ENCODE results near the gene ANO10. TPM values are rescaled to one million over a fixed set of nuclear protein-coding genes. Genes with fewer than 3 reads are reported as not detected.

Gene ANO10
- polyA plus RNA-seq, 3 donors, result 11.2 to 24.8 (median 21.6) TPM

- peaks cover 0 to 3% (median 0%) of the 10 kb centered on the region in 7 donors for H3K9me3 Mint-ChIP-seq
- Histone ChIP-seq H3K9ac (ENCODE audit: insufficient read depth, low read length, poor library complexity, severe bottlenecking) (no peak overlapping the region), H3K4me3 (replicated peaks in 1 of 3; ENCODE audit: low read depth in 2 of 3, low read length in 3 of 3) (no peak overlapping the region), H3K79me2 (ENCODE audit: insufficient read depth, low read length) (no peaks in the 10 kb centered on the region), H3K36me3 (replicated peaks in 1 of 2; ENCODE audit: control insufficient read depth in 1 of 2, insufficient read depth in 2 of 2, low read length in 2 of 2) (no peaks in the 10 kb centered on the region), H3K27me3 (ENCODE audit: control insufficient read depth in 2 of 2, insufficient read depth in 2 of 2, low read length in 2 of 2) (no peaks in the 10 kb centered on the region), H3K4me2 (replicated peaks; ENCODE audit: extremely low read depth, low read length, poor library complexity, severe bottlenecking) (no peak overlapping the region), H3K27ac (ENCODE audit: low read depth in 1 of 2, low read length in 2 of 2) (no peak overlapping the region), H3K9me3 (replicated peaks in 1 of 2; ENCODE audit: control insufficient read depth in 1 of 2, insufficient read depth in 1 of 2, low read length in 2 of 2) (no peaks in the 10 kb centered on the region), H2AFZ (ENCODE audit: insufficient read depth, low read depth, low read length, poor library complexity, severe bottlenecking) (no peak overlapping the region), H4K20me1 (ENCODE audit: insufficient read depth, low read length) (no peaks in the 10 kb centered on the region), H3K4me1 (ENCODE audit: control insufficient read depth in 1 of 2, insufficient read depth in 2 of 2, low read length in 2 of 2) (no peaks in the 10 kb centered on the region)
- H3K4me3 Mint-ChIP-seq, result no peak overlapping the region
- no peak for TF ChIP-seq CTCF (IDR thresholded peaks at IDR 0.05)
- peaks cover 0 to 3% (median 0%) of the 10 kb centered on the region in 3 donors for H3K27me3 Mint-ChIP-seq (ENCODE audit: low read depth in 3 of 3)
- no peak overlapping the region for H3K27ac Mint-ChIP-seq
- intact Hi-C loops (cut with micrococcal nuclease), result loop anchor here in 1 of 2 donors (10.0 kb wide), 1 partner anchor 281 kb away; no protein-coding TSS in a partner anchor
- no CpG with 5 or more reads among the region's 3 CpGs for WGBS (ENCODE audit: insufficient coverage)
- peaks cover 0 to 3% of the 10 kb centered on the region in 2 donors for H3K36me3 Mint-ChIP-seq
- peaks cover 6% of the 10 kb centered on the region for H3K4me1 Mint-ChIP-seq
- no peak for DNase-seq
These were observed 116.5 kb downstream of the ANO10 start for GRCh38 chr3:43505351-43505750.

- no peak overlapping the region for H2AFZ ChIP-seq (ENCODE audit: insufficient read depth, low read depth, low read length, poor library complexity, severe bottlenecking)
- no peak overlapping the region for H3K9ac ChIP-seq (ENCODE audit: insufficient read depth, low read length, poor library complexity, severe bottlenecking)
- Mint-ChIP-seq H3K9me3 (no peaks in the 10 kb centered on the region), H3K36me3 (no peaks in the 10 kb centered on the region), H3K27ac (no peak overlapping the region), H3K27me3 (ENCODE audit: low read depth in 3 of 3) (peaks cover 0 to 3% (median 0%) of the 10 kb centered on the region in 3 donors), H3K4me1 (peaks cover 21% of the 10 kb centered on the region), H3K4me3 (no peak overlapping the region)
- no peak overlapping the region for H3K4me2 ChIP-seq (replicated peaks; ENCODE audit: extremely low read depth, low read length, poor library complexity, severe bottlenecking)
- no peaks in the 10 kb centered on the region for H3K36me3 ChIP-seq (replicated peaks in 1 of 2; ENCODE audit: control insufficient read depth in 1 of 2, insufficient read depth in 2 of 2, low read length in 2 of 2)
- no peak overlapping the region for H3K4me3 ChIP-seq (replicated peaks in 1 of 3; ENCODE audit: low read depth in 2 of 3, low read length in 3 of 3)
- no peaks in the 10 kb centered on the region for H3K9me3 ChIP-seq (replicated peaks in 1 of 2; ENCODE audit: control insufficient read depth in 1 of 2, insufficient read depth in 1 of 2, low read length in 2 of 2)
- no peaks in the 10 kb centered on the region for H4K20me1 ChIP-seq (ENCODE audit: insufficient read depth, low read length)
- peak in 1 of 3 donors; percentile 39 for DNase-seq
- H3K27ac ChIP-seq (ENCODE audit: low read depth in 1 of 2, low read length in 2 of 2), result no peak overlapping the region
- no peaks in the 10 kb centered on the region for H3K79me2 ChIP-seq (ENCODE audit: insufficient read depth, low read length)
- TF ChIP-seq CTCF (IDR thresholded peaks at IDR 0.05), result peak; percentile 71
- H3K4me1 ChIP-seq (ENCODE audit: control insufficient read depth in 1 of 2, insufficient read depth in 2 of 2, low read length in 2 of 2), result peaks cover 13 to 16% of the 10 kb centered on the region in 2 donors
- WGBS (ENCODE audit: insufficient coverage), result 80% methylated on average over 2 of the region's 2 CpGs
- no peaks in the 10 kb centered on the region for H3K27me3 ChIP-seq (ENCODE audit: control insufficient read depth in 2 of 2, insufficient read depth in 2 of 2, low read length in 2 of 2)
- intact Hi-C loops (cut with micrococcal nuclease), result loop anchor here in 1 of 2 donors (10.0 kb wide), 1 partner anchor 278 kb away; no protein-coding TSS in a partner anchor
These were observed 118.6 kb downstream of the ANO10 start for GRCh38 chr3:43503067-43503728.
